Activated CD4-positive, alpha-beta T cell treated with anti-CD3 and anti-CD28 coated beads, Interleukin-2, amount 50 U/mL, for 4 hours (primary cell): ENCODE measurements around the gene CAMK2B.

Experiments used
- DNase-seq, 2 experiments: peaks; one replicate each; pipeline ENCODE4 v3.0.0-alpha.2; 2020

Gene CAMK2B

DNA sequence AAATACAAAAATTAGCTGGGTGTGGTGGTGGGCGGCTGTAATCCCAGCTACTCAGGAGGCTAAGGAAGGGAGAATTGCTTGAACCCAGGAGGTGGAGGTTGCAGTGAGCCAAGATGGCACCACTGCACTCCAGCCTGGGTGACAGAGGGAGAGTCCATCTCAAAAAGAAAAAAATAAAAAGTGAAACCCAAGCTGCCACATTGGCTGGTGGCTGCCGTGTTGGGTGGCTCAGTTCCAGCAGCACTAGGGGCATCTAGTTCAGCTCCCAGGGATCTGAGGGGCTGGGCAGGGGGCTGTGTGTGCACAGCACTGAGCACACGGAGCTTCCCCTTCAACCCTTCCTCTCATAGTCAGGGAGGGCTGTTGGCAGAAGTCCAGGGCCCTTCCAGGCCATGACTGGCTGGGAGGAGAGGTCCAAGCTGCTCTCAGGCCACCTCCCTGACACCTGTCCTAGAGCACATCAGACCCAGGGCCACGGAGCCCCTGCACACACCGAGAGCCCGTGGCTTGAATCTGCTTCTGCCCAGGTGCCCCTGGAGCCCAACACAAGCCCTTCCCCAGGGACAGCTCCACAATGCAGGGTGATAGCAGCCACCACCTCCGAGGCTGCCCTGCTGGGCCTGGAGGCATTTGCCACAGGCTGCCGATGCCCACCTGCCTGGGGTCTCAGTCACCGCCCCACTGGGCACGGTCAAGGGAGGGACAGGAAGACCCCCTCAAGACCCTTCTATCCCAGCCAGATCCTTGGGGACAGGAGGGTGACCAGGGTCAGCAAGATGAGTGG lies 77.3 kb downstream of the CAMK2B start:
- DNase-seq = no peak

- DNase-seq = no peak
Observed at GRCh38 chr7:44246396-44247113, 78.8 kb downstream of the CAMK2B start.

DNA sequence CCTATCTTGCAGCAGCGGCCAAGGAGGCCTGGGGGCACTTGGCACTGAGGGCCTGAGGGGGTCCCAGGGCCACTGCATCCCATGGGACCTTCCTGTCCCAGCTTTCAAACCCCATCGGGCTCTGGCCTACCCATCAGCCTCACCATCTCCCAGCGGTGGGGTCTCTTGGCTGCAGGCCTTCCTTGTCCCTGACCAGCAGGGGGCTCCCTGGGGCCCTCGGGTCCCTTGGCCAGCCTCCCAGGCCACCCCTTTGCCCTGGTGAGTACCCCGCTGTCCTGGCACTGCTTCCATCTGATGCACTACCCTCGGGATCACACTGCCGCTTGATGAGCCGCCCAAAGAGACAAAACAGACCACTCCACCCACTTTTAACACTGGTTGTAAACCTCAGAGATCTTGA lies 81.1 kb downstream of the CAMK2B start:
- DNase-seq = peak; percentile 9 to 15

GRCh38 chr7:44242091-44242490 lies 83.3 kb downstream of the CAMK2B start:
- no peak for DNase-seq

DNA sequence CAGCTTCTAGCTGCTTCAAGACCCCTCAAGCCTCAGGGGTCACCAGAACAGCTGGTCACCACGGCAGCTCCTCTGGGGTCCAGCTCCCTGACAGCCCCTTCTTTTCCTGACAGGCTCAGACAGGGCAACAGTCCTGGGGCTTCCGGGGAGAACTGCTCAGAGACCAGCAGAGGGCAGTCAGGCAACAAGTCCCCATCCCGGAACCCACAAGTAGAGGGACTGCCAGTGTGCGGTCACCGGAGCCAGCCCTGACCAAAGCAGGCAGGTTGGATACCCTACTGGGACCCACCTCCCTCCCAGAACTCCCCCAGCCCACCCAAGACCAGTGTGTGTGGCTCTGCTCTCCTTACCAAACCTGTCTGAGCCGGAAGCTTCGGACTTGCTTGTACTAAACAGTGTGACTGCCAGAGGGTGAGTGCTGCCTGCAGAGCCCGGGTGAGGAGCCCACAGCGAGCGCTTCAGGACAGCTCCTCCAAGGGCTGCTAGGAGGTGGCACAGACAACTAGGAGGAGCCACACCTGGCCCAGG lies 84.3 kb downstream of the CAMK2B start:
- peak; percentile 43 to 48 for DNase-seq

- no peak for DNase-seq
Observed at GRCh38 chr7:44240376-44240775, 85.0 kb downstream of the CAMK2B start.

DNA sequence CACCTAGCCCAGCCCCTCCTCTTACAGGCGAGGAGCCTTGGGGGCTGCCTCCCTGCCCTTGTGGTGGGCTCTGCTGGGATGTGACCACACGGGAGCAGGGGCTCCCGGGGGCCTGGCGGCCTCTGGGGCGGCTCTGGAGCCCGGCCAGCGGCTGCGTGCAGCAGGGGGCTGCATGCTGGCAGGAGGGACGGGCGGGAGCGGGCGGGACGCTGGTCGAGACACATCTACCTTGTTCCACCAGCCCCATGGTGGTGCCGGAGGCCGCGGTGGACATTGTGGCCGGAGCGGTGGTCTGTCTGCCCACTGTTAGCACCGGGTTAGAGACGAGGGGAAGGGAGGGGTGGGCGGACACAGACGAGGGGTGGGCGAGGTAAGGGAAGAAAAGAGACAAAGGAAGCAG lies 86.0 kb downstream of the CAMK2B start:
- no peak for DNase-seq

DNA sequence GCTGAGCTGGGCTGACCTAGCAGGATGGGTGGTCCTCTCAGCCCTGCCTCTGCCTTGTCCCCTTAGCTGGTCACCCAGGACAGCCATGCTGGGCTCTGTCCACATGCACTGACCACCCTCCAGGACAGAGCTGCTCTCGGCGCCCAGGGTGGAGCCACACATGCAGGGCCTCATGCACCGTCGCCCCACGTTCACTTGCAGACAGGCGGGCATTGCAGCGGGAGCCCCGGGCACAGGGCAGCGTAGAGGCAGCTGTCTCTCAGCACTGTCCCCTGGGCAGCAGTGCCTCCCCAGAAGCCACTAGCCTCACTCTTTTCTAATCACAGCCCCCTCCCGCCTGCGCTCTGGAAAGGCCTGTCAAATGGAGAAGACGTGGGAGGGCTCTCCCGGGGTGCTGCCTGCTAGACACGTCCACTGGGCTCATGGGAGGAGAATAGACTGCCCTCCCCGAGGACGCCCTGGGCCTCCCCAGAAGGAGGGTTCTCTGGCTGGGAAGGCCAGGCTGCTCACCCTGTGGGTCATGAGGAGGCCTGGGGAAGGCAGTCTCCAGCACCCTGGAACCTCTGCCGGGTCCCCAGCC lies 87.2 kb downstream of the CAMK2B start:
- no peak for DNase-seq

- no peak for DNase-seq
Observed at GRCh38 chr7:44237696-44238095, 87.7 kb downstream of the CAMK2B start.

- DNase-seq = no peak
Observed at GRCh38 chr7:44236333-44236728, 89.1 kb downstream of the CAMK2B start.

DNA sequence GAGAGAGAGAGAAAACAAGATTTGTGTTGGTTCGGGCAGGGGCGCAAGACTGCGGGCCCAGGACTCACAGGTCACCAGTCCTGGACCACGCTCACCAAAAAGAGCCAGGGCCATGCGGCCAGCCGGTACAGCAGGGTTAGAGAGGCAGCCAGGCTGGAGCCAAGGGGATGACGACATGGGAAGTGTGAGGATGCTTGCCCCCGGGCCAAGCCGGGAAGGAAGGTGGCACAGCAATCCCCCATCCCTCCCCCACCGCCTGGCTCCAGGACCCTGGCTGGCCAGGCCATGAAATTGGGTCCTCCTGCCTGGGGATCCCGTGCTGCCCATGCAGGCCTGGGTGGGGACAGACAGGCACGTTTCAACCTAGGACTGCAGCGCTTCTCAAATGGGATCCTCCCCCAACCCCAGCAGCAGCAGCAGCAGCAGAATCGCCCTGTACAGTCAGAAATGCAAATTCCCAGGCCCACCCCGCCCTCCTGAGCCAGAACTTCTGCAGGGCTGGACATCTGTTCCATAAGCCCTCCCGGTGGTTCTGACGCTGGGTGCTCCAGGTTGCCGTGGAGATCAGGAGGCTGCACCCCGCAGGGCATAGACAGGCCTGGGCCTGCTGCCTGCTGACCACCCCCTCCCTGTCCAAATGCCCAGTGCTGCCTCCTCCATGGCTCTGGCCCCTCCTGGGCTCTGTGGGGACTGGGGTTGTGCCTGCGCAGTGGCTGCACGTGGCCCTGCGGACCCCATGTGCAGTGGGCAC lies 89.6 kb downstream of the CAMK2B start:
- DNase-seq = no peak

- DNase-seq = no peak
Observed at GRCh38 chr7:44235066-44235465, 90.3 kb downstream of the CAMK2B start.

DNA sequence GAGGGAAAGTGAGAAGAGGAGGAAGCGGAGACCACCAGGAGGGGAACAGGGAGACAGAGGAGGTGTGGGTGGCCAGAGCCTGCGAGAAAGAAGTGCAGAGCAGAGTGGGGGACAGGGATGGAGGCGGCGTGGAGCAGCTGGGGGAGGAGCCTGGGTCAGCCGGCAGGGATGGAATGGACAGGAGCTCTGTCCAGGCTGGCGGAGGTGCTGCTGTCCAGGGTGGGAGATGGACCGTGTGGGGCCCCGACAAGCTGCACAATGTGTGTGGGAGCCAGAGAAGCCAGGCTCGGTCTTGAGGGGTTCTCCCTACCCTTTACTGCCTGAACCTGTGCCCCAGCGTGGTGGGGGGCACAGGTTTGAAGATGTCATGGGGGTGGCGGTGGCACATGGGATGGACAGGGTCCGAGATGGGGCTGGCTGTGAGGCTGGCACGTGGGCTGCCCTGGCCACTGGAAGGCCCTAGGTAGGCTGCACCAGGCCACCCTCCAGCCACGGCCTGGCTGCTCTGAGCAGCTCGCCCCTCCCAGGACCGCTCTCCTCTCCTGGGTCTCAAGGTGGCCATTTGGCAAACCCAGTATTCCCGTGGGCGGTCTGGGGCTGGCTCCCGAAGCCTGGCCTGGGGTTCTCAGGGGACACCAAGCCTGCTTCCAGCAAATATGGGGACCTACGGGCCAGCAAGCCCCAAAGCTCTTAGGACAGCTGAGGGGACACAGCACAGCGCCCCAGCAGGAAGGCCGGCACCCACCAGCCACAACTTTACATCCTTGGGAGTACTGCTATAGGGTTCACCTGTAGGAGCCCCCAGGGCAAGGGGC lies 92.3 kb downstream of the CAMK2B start:
- DNase-seq = no peak

- no peak for DNase-seq
Observed at GRCh38 chr7:44232396-44232795, 93.0 kb downstream of the CAMK2B start.

DNA sequence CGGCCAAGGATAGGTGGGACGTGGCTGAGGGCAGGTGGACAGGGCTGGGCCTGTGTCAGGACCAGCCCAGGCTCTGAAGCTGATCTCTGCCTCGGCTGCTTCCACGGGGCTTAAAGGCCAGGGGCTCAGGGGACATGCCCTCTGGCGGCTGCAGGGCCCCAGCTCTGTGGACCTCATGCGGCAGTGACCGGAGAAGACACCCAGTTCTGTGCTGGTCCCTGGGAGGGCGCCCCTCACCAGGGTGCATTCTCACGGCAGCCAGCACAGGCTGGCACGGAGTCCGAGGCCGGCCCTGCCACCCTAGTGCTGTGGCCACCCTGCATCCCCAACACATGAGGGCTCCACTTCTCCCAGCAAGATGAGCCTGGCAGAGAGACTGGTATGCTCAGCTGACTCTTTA lies 94.3 kb downstream of the CAMK2B start:
- DNase-seq = no peak

DNA sequence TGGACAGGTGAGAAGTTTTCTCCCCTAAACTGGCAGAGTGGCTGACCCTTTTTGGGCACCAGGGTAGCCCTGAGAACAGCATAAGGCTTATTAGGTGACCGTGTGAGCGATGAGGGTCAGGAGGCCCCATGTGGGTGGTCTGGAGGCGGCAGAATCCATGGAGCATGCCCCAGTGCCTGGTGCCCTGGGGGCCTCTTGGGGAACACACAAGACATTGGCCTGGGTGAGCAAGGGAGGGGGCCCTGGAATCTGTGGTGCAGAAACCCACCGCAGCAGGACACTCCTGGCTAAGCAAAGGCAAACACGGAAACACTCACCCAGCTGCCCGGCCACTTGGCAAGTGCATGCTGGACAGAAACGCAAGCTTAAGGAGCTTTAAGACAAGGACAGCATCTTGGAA lies 95.1 kb downstream of the CAMK2B start:
- DNase-seq = no peak

DNA sequence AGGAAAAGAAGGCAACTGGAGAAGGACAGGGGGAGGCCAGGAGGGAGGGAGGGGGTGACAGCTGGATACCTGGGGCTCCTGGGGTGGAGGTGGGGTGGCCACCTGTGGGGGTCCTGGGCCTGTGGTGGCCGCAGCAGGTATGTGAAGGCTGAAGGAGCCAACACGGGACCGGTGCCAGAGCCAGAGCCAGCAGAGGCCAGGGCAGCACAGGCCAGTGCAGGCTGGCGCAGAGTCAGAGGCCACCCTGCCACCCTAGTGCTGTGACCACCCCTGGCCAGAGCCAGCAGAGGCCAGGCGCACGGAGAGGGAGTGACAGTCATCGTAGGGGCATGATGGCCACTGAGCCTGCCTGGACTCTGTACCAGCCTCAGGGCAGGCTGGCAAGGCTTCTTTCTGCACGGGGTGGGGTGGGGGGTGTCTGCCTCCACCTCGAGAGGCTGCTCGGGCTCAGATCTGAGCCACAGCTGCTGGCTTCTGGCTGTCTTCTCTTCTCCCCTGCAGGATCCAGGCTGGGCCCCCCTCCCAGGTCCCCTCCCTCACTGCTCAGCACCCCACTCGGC lies 95.8 kb downstream of the CAMK2B start:
- DNase-seq = no peak

- no peak for DNase-seq
Observed at GRCh38 chr7:44228571-44229350, 96.6 kb downstream of the CAMK2B start.

GRCh38 chr7:44227911-44228310 lies 97.5 kb downstream of the CAMK2B start:
- DNase-seq = no peak

GRCh38 chr7:44226396-44226753 lies 99.0 kb downstream of the CAMK2B start:
- no peak for DNase-seq
